Stimulated activated naive CD8-positive, alpha-beta T cell treated with anti-CD3 and anti-CD28 coated beads, Interleukin-15, amount 100 ng/mL, for 72 hours (primary cell): ENCODE results near the gene METAP2.
A peak's percentile ranks its signal among the peaks of the same experiment; 100 is the strongest.
"Not testable (repeated sequence)": the region's sequence is repeated elsewhere in the genome, so short reads cannot be mapped to it uniquely, and the experiment has no call there.

Experiments used
- ATAC-seq: fragments of 150-1000 bp; cut with Tn5 transposase; 2 replicates; pipeline ENCODE4 v1.10.0; 2021; ENCODE audit warnings: mild to moderate bottlenecking, moderate library complexity
- DNase-seq, 2 donors: peaks; one replicate each; pipeline ENCODE4 v3.0.0; 2021 to 2022
- H3K27ac Mint-ChIP-seq, 2 donors: one replicate each; pipeline ENCODE4 v1.8.0; 2022; ENCODE audit warnings: mild to moderate bottlenecking in 2 of 2, mixed read lengths in 2 of 2, moderate library complexity in 2 of 2
- H3K27me3 Mint-ChIP-seq: one replicate; pipeline ENCODE4 v1.8.0; 2022; ENCODE audit warnings: mixed read lengths
- H3K4me1 Mint-ChIP-seq: one replicate; pipeline ENCODE4 v1.8.0; 2022; ENCODE audit warnings: mild to moderate bottlenecking, mixed read lengths
- H3K4me3 Mint-ChIP-seq, 2 donors: one replicate each; pipeline ENCODE4 v1.8.0; 2022; ENCODE audit warnings: mild to moderate bottlenecking in 2 of 2, mixed read lengths in 2 of 2, moderate library complexity in 1 of 2
- H3K9me3 Mint-ChIP-seq, 2 donors: one replicate each; pipeline ENCODE4 v1.8.0; 2022; ENCODE audit warnings: mixed read lengths in 2 of 2

Gene METAP2

GRCh38 chr12:95454780-95455215, 19.2 kb upstream of the METAP2 start:
- not testable (repeated sequence) for H3K4me3 Mint-ChIP-seq, H3K27ac Mint-ChIP-seq, H3K4me1 Mint-ChIP-seq, H3K27me3 Mint-ChIP-seq, DNase-seq, ATAC-seq
- H3K9me3 Mint-ChIP-seq = peaks cover 23 to 33% of the 10 kb centered on the region in 2 donors

GRCh38 chr12:95457605-95458004, 16.3 kb upstream of the METAP2 start:
- not testable (repeated sequence) for H3K27me3 Mint-ChIP-seq, ATAC-seq, H3K4me3 Mint-ChIP-seq, H3K4me1 Mint-ChIP-seq, H3K27ac Mint-ChIP-seq, DNase-seq
- H3K9me3 Mint-ChIP-seq = peaks cover 23 to 33% of the 10 kb centered on the region in 2 donors

- ATAC-seq (no peak), DNase-seq (no peak)
- no peak overlapping the region for H3K27ac Mint-ChIP-seq
- H3K4me3 Mint-ChIP-seq = no peak overlapping the region
- no peaks in the 10 kb centered on the region for H3K4me1 Mint-ChIP-seq
- H3K9me3 Mint-ChIP-seq = peaks cover 23 to 33% of the 10 kb centered on the region in 2 donors
- H3K27me3 Mint-ChIP-seq = no peaks in the 10 kb centered on the region
Measured at GRCh38 chr12:95458761-95459160, 15.2 kb upstream of the METAP2 start.

DNA sequence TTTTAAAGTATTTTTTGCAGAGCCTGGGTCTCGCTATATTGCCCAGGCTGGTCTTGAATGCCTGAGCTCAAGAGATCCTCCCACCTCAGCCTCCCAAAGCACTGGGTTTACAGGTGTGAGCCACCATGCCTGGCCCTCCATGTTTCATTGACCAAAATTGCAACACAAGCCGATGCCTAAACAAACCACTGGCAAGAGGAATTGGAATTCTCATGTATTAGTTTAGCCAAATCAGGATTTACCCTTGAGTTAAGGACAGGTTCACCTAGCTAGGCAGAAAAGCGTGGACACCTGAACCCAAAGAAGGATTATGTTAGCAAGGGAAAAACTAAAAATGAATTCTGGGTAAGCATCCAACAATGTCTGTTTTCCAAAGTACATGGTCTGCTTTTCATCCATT, 14.6 kb upstream of the METAP2 start:
- no peaks in the 10 kb centered on the region for H3K4me1 Mint-ChIP-seq
- H3K27me3 Mint-ChIP-seq = no peaks in the 10 kb centered on the region
- H3K9me3 Mint-ChIP-seq = peaks cover 23 to 33% of the 10 kb centered on the region in 2 donors
- no peak overlapping the region for H3K4me3 Mint-ChIP-seq
- DNase-seq = no peak
- ATAC-seq = no peak
- no peak overlapping the region for H3K27ac Mint-ChIP-seq

GRCh38 chr12:95460105-95460504, 13.8 kb upstream of the METAP2 start:
- H3K9me3 Mint-ChIP-seq = peaks cover 23 to 33% of the 10 kb centered on the region in 2 donors
- DNase-seq = no peak
- no peaks in the 10 kb centered on the region for H3K4me1 Mint-ChIP-seq
- H3K27ac Mint-ChIP-seq = no peak overlapping the region
- no peak overlapping the region for H3K4me3 Mint-ChIP-seq
- no peak for ATAC-seq
- no peaks in the 10 kb centered on the region for H3K27me3 Mint-ChIP-seq

DNA sequence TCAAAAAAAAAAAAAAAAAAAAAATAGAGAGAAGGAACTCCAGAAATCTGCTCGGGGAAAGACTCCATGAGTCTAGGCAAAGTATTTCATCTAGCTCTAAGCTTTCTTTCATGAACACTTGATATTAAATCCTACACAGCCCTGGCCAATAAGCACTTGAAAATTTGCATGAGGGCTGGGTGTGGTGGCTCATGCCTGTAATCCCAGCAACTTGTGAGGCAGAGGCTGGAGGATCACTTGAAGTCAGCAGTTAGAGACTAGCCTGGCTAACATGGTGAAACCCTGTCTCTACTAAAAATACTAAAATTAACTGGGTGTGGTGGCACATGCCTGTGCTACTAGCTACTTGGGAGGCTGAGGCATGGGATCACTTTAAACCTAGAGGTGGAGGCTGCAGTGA, 13.1 kb upstream of the METAP2 start:
- ATAC-seq (no peak), DNase-seq (no peak)
- peaks cover 18 to 29% of the 10 kb centered on the region in 2 donors for H3K9me3 Mint-ChIP-seq
- H3K27ac Mint-ChIP-seq = no peak overlapping the region
- H3K27me3 Mint-ChIP-seq = no peaks in the 10 kb centered on the region
- H3K4me1 Mint-ChIP-seq = no peaks in the 10 kb centered on the region
- H3K4me3 Mint-ChIP-seq = no peak overlapping the region

- no peak for DNase-seq
- Mint-ChIP-seq H3K9me3 (peaks cover 14 to 21% of the 10 kb centered on the region in 2 donors), H3K4me1 (no peaks in the 10 kb centered on the region), H3K27me3 (no peaks in the 10 kb centered on the region), H3K4me3 (no peak overlapping the region), H3K27ac (no peak overlapping the region)
- ATAC-seq = no peak
Measured at GRCh38 chr12:95462081-95462480, 11.9 kb upstream of the METAP2 start.

GRCh38 chr12:95462551-95462950, 11.4 kb upstream of the METAP2 start:
- Mint-ChIP-seq H3K4me1 (no peaks in the 10 kb centered on the region), H3K9me3 (peaks cover 10 to 17% of the 10 kb centered on the region in 2 donors), H3K27ac (no peak overlapping the region), H3K4me3 (no peak overlapping the region), H3K27me3 (no peaks in the 10 kb centered on the region)
- DNase-seq (no peak), ATAC-seq (no peak)

- H3K4me3 Mint-ChIP-seq = no peak overlapping the region
- no peak for ATAC-seq
- no peak for DNase-seq
- H3K27ac Mint-ChIP-seq = no peak overlapping the region
- H3K27me3 Mint-ChIP-seq = no peaks in the 10 kb centered on the region
- peaks cover 9 to 12% of the 10 kb centered on the region in 2 donors for H3K9me3 Mint-ChIP-seq
- H3K4me1 Mint-ChIP-seq = no peaks in the 10 kb centered on the region
Measured at GRCh38 chr12:95463050-95463449, 10.9 kb upstream of the METAP2 start.

GRCh38 chr12:95463776-95464175, 10.2 kb upstream of the METAP2 start:
- not testable (repeated sequence) for H3K4me1 Mint-ChIP-seq, H3K9me3 Mint-ChIP-seq, H3K4me3 Mint-ChIP-seq, H3K27me3 Mint-ChIP-seq, ATAC-seq, DNase-seq, H3K27ac Mint-ChIP-seq

DNA sequence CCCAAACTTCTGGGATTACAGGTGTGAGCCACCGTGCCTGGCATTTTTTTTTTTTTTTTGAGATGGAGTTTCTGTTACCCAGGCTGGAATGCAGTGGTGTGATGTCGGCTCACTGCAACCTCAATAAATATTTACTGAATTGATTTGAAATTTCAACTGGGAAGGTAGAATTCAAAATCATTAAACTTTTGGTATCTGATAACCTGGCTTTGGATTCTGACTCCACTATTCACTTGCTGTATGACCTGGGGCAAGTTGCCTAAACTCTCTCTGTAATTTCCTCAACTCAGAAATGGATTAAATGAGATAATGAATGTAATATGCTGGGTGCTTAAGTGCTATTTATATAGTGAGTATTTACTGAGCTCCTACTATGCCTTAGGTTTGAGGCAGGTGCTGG, 8.7 kb upstream of the METAP2 start:
- H3K27ac Mint-ChIP-seq = no peak overlapping the region
- no peaks in the 10 kb centered on the region for H3K27me3 Mint-ChIP-seq
- no peaks in the 10 kb centered on the region for H3K9me3 Mint-ChIP-seq
- DNase-seq (no peak), ATAC-seq (no peak)
- H3K4me1 Mint-ChIP-seq = no peaks in the 10 kb centered on the region
- no peak overlapping the region for H3K4me3 Mint-ChIP-seq

- Mint-ChIP-seq H3K27ac (no peak overlapping the region), H3K4me3 (no peak overlapping the region), H3K4me1 (peaks cover 5% of the 10 kb centered on the region), H3K27me3 (no peaks in the 10 kb centered on the region), H3K9me3 (no peaks in the 10 kb centered on the region)
- ATAC-seq = no peak
- DNase-seq = no peak
Measured at GRCh38 chr12:95470300-95470699, 3.7 kb upstream of the METAP2 start.

DNA sequence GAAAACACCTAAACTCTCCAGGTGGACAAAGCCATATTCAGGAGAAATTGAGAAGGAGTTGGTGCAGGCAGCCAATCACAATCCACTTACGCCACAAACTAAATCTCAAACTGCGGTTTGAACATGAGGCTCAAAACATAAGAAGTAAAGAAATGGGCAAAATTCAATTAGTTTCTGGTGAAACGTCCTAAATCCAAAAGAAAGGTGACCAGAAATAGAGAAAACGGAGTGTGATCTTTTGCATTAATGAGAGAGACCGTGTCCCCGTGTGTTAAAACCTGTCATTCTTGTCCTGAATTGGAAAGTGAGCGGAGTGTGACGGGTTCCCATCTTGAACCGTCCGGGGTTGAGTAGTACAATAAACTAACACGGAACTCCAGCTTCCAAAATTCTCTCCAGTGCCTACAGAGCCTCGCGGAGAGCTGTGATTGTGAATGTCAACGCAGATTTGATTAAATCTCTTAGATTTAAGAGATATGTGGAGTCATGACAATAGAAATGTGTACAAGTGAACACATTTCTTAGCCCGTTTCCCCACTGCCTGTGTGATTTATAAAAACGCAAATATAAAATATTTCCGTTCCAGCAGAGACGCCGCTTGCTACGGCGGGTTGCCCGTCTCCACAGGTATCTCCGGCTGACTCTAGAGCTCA, 595 bp upstream of the METAP2 start:
- peaks cover 28% of the 10 kb centered on the region for H3K4me1 Mint-ChIP-seq
- H3K9me3 Mint-ChIP-seq = no peaks in the 10 kb centered on the region
- no peaks in the 10 kb centered on the region for H3K27me3 Mint-ChIP-seq
- ATAC-seq (peak; percentile 41), DNase-seq (peak; percentile 34 to 36)
- H3K27ac Mint-ChIP-seq = peak overlapping the region; percentile 99 to 100
- peak overlapping the region; percentile 94 to 98 for H3K4me3 Mint-ChIP-seq

DNA sequence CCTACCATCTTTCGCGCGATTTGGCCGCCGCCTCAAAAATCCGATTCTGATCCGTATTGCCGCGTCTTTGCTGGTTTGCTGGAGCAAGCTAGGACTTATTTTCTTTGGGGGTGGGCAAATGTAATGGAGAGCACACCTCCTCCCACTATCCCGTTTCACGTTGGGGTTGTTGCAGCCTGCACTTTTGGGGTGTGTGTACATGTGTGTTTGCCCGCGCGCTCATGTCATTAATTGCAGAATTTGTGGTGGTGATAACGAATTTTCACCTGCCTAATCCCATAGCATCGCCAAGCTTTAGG, 657 bp downstream of the METAP2 start:
- Mint-ChIP-seq H3K9me3 (no peaks in the 10 kb centered on the region), H3K27ac (peak overlapping the region; percentile 99 to 100), H3K27me3 (no peaks in the 10 kb centered on the region), H3K4me3 (peak overlapping the region; percentile 94 to 98), H3K4me1 (peaks cover 39% of the 10 kb centered on the region)
- no peak for ATAC-seq
- no peak for DNase-seq

- Mint-ChIP-seq H3K27ac (no peak overlapping the region), H3K27me3 (no peaks in the 10 kb centered on the region), H3K4me1 (peaks cover 52% of the 10 kb centered on the region), H3K4me3 (peak overlapping the region in 1 of 2 donors; percentile 50), H3K9me3 (no peaks in the 10 kb centered on the region)
- DNase-seq (no peak), ATAC-seq (no peak)
Measured at GRCh38 chr12:95480230-95480629, 6.3 kb downstream of the METAP2 start.

DNA sequence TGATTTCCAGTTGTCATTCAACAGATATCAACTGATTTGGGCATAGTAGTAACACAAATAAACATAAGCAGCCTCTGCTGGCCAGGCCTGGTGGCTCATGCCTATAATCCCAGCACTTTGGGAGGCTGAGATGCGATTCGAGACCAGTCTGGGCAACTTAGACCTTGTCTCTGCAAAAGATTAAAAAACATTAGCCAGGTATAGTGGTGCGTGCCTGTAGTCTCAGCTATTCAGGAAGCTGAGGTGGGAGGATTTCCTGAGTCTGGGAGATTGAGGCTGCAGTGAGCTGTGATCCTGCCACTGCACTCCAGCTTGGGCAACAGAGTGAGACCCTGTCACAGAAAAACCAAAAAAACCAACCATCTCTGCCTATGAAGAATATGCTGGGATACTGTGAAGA, 7.1 kb downstream of the METAP2 start:
- H3K4me1 Mint-ChIP-seq = peaks cover 44% of the 10 kb centered on the region
- no peaks in the 10 kb centered on the region for H3K27me3 Mint-ChIP-seq
- peak overlapping the region in 1 of 2 donors; percentile 36 for H3K4me3 Mint-ChIP-seq
- ATAC-seq (no peak), DNase-seq (no peak)
- H3K27ac Mint-ChIP-seq = peak overlapping the region; percentile 77 to 80
- H3K9me3 Mint-ChIP-seq = no peaks in the 10 kb centered on the region

GRCh38 chr12:95481888-95482287, 7.9 kb downstream of the METAP2 start:
- H3K27ac Mint-ChIP-seq = peak overlapping the region in 1 of 2 donors; percentile 59
- no peaks in the 10 kb centered on the region for H3K9me3 Mint-ChIP-seq
- DNase-seq = no peak
- no peak overlapping the region for H3K4me3 Mint-ChIP-seq
- no peaks in the 10 kb centered on the region for H3K27me3 Mint-ChIP-seq
- no peak for ATAC-seq
- H3K4me1 Mint-ChIP-seq = peaks cover 37% of the 10 kb centered on the region
